Lower leg skin (tissue), 3 donors: ENCODE measurements around the gene TBATA.

Experiments
- CTCF ChIP-seq, 3 donors: fragments of 450-650 bp; IDR thresholded peaks; one replicate each; pipeline ENCODE4 v1.5.1; 2016; ENCODE audit warnings: antibody characterized with exemption in 3 of 3, mild to moderate bottlenecking in 3 of 3, moderate library complexity in 2 of 3
- POLR2A ChIP-seq, 2 donors: fragments of 450-650 bp; IDR thresholded peaks; one replicate each; pipeline ENCODE4 v1.6.1; 2016 to 2017; ENCODE audit warnings: antibody characterized with exemption in 2 of 2, mild to moderate bottlenecking in 1 of 2, moderate library complexity in 1 of 2

GRCh38 chr10:70728328-70728727 is 56.8 kb downstream of the TBATA start:
- TF ChIP-seq CTCF (IDR thresholded peaks at IDR 0.05) (no peak), POLR2A (IDR thresholded peaks at IDR 0.05) (no peak)
